Caco-2 (cell line): ENCODE data around the gene BAZ1A. TPM values are rescaled to one million over a fixed set of nuclear protein-coding genes. Genes with fewer than 3 reads are reported as not detected.
"Not testable (repeated sequence)": the region's sequence is repeated elsewhere in the genome, so short reads cannot be mapped to it uniquely, and the experiment has no call there.

Source experiments
- BruUV-seq: library from RNA; stranded (reverse); fragments of 400-500 nt; replicated peaks from 2 replicates; lab custom pipeline; 2021; lab: Mats Ljungman, UMichigan
- CTCF ChIA-PET: fragments of 300-600 bp; sonication (Branson Sonifier 250); formaldehyde crosslinking; loops from one replicate; lab custom pipeline; 2022; ENCODE audit warnings: antibody characterized with exemption; lab: Charles Lee
- POLR2A ChIA-PET: fragments of 300-600 bp; sonication (Branson Sonifier 250); formaldehyde crosslinking; loops from one replicate; lab custom pipeline; 2022; ENCODE audit warnings: antibody characterized with exemption; lab: Charles Lee
- DNase-seq, 2 experiments: peaks; one replicate each; pipeline versions ENCODE4 v3.0.0 to v3.0.0-alpha.2; 2020 to 2022
- H3K27me3 ChIP-seq: replicated peaks from 2 replicates; pipeline ENCODE4 v1.6.0; 2011; ENCODE audit warnings: low read length; ENCODE audit not compliant: control insufficient read depth, insufficient read depth
- H3K36me3 ChIP-seq: 2 replicates; pipeline ENCODE4 v1.5.1; 2011; ENCODE audit warnings: low read length; ENCODE audit not compliant: control insufficient read depth, insufficient read depth
- H3K4me1 ChIP-seq: fragments of 250-450 bp; sonication (Bioruptor Pico); 2 replicates; pipeline ENCODE4 v1.5.1; 2020; ENCODE audit warnings: mild to moderate bottlenecking
- H3K4me3 ChIP-seq: 2 replicates; pipeline ENCODE4 v1.5.1; 2011; ENCODE audit warnings: low read depth, mild to moderate bottlenecking, control low read depth, low read length
- H3K9me3 ChIP-seq: fragments of 250-450 bp; sonication (Bioruptor Pico); 2 replicates; pipeline ENCODE4 v1.5.1; 2020; ENCODE audit warnings: mild to moderate bottlenecking, moderate library complexity
- H3K27ac Mint-ChIP-seq: one replicate; pipeline ENCODE4 v1.8.0; 2022; ENCODE audit warnings: mixed read lengths; ENCODE audit not compliant: unreplicated experiment
- H3K27me3 Mint-ChIP-seq: one replicate; pipeline ENCODE4 v1.8.0; 2022; ENCODE audit warnings: mixed read lengths; ENCODE audit not compliant: insufficient read depth, unreplicated experiment
- H3K36me3 Mint-ChIP-seq: one replicate; pipeline ENCODE4 v1.8.0; 2022; ENCODE audit warnings: mild to moderate bottlenecking, mixed read lengths; ENCODE audit not compliant: insufficient read depth, unreplicated experiment
- H3K4me1 Mint-ChIP-seq: one replicate; pipeline ENCODE4 v1.8.0; 2022; ENCODE audit warnings: low read depth, mixed read lengths; ENCODE audit not compliant: unreplicated experiment
- H3K4me3 Mint-ChIP-seq: one replicate; pipeline ENCODE4 v1.8.0; 2022; ENCODE audit warnings: mild to moderate bottlenecking, moderate library complexity, mixed read lengths; ENCODE audit not compliant: unreplicated experiment
- H3K9me3 Mint-ChIP-seq: one replicate; pipeline ENCODE4 v1.8.0; 2022; ENCODE audit warnings: mixed read lengths; ENCODE audit not compliant: unreplicated experiment
- CTCF ChIP-seq, 2 experiments: fragments of 200-600 bp in 1 of 2; IDR thresholded peaks; 1 replicate in 1 of 2; 2 replicates in 1 of 2; pipeline versions ENCODE4 v1.5.1 to v1.8.0; 2011 to 2022; ENCODE audit warnings: antibody characterized with exemption in 1 of 2, control low read depth in 1 of 2, inconsistent platforms in 1 of 2, low read depth in 1 of 2, low read length in 1 of 2, mild to moderate bottlenecking in 1 of 2, moderate library complexity in 1 of 2; ENCODE audit not compliant: insufficient read depth in 1 of 2, severe bottlenecking in 1 of 2, unreplicated experiment in 1 of 2
- intact Hi-C: fragments of 100-400 bp; cut with micrococcal nuclease; formaldehyde crosslinking; loops from one replicate; pipeline ENCODE4 v1.10.0; 2022; ENCODE audit not compliant: unreplicated experiment
- total RNA-seq: library from RNA; stranded (reverse); gene quantifications from 2 replicates; pipeline ENCODE4 v1.2.3, GENCODE V29; 2022

BAZ1A gene
- total RNA-seq, 1 experiment from 2014 or later, result 26.1 TPM

GRCh38 chr14:34806257-34806656 lies 68.9 kb downstream of the BAZ1A start:
- no peaks in the 10 kb centered on the region for H3K4me1 Mint-ChIP-seq
- ChIA-PET CTCF (no interaction called here), POLR2A (no interaction called here)
- Histone ChIP-seq H3K36me3 (0 out of 2 replicates have a peak, but pooled peaks cover 2% of the 10 kb centered on the region), H3K4me1 (no peaks in the 10 kb centered on the region), H3K4me3 (no peak overlapping the region), H3K9me3 (no peaks in the 10 kb centered on the region), H3K27me3 (no peaks in the 10 kb centered on the region)
- peaks cover 44% of the 10 kb centered on the region for H3K36me3 Mint-ChIP-seq
- peaks cover 14% of the 10 kb centered on the region for H3K9me3 Mint-ChIP-seq
- H3K27me3 Mint-ChIP-seq, result no peaks in the 10 kb centered on the region
- TF ChIP-seq CTCF (IDR thresholded peaks at IDR 0.05; ENCODE audit: insufficient read depth in 1 of 2, low read depth in 1 of 2, low read length in 1 of 2, severe bottlenecking in 1 of 2, unreplicated experiment in 1 of 2), result no peak
- no peak for DNase-seq
- no peak overlapping the region for H3K4me3 Mint-ChIP-seq
- no peak overlapping the region for H3K27ac Mint-ChIP-seq
- intact Hi-C loops, result no loop called here
- no TSS peak for BruUV-seq

- no peak for DNase-seq
- BruUV-seq, result no TSS peak
- H3K9me3 ChIP-seq, result no peaks in the 10 kb centered on the region
- POLR2A ChIA-PET, result no interaction called here
- CTCF ChIA-PET, result no interaction called here
- H3K36me3 ChIP-seq, result 0 out of 2 replicates have a peak, but pooled peaks cover 2% of the 10 kb centered on the region
- H3K27me3 Mint-ChIP-seq, result no peaks in the 10 kb centered on the region
- no peak overlapping the region for H3K4me3 Mint-ChIP-seq
- no peak overlapping the region for H3K27ac Mint-ChIP-seq
- H3K36me3 Mint-ChIP-seq, result peaks cover 55% of the 10 kb centered on the region
- H3K4me1 Mint-ChIP-seq, result no peaks in the 10 kb centered on the region
- H3K27me3 ChIP-seq, result no peaks in the 10 kb centered on the region
- H3K4me3 ChIP-seq, result no peak overlapping the region
- no peak for TF ChIP-seq CTCF (IDR thresholded peaks at IDR 0.05; ENCODE audit: insufficient read depth in 1 of 2, low read depth in 1 of 2, low read length in 1 of 2, severe bottlenecking in 1 of 2, unreplicated experiment in 1 of 2)
- intact Hi-C loops, result no loop called here
- peaks cover 14% of the 10 kb centered on the region for H3K9me3 Mint-ChIP-seq
- H3K4me1 ChIP-seq, result no peaks in the 10 kb centered on the region
Measured at GRCh38 chr14:34804933-34805332, 70.2 kb downstream of the BAZ1A start.

- BruUV-seq, H3K27me3 Mint-ChIP-seq, H3K36me3 ChIP-seq, H3K27ac Mint-ChIP-seq, H3K4me3 Mint-ChIP-seq, H3K27me3 ChIP-seq, H3K9me3 ChIP-seq, intact Hi-C loops, DNase-seq, POLR2A ChIA-PET, H3K4me1 Mint-ChIP-seq, H3K9me3 Mint-ChIP-seq, H3K4me1 ChIP-seq, H3K4me3 ChIP-seq, CTCF ChIA-PET: not testable (repeated sequence)
- H3K36me3 Mint-ChIP-seq, result peaks cover 52% of the 10 kb centered on the region
Measured at GRCh38 chr14:34798861-34799260, 76.3 kb downstream of the BAZ1A start.
